ENCODE results near the gene RYR2. TPM values are rescaled to one million over a fixed set of nuclear protein-coding genes. Genes with fewer than 3 reads are reported as not detected.

RYR2 gene
- total RNA-seq, 1 donor from 2014 or later: 15.2 TPM

DNA sequence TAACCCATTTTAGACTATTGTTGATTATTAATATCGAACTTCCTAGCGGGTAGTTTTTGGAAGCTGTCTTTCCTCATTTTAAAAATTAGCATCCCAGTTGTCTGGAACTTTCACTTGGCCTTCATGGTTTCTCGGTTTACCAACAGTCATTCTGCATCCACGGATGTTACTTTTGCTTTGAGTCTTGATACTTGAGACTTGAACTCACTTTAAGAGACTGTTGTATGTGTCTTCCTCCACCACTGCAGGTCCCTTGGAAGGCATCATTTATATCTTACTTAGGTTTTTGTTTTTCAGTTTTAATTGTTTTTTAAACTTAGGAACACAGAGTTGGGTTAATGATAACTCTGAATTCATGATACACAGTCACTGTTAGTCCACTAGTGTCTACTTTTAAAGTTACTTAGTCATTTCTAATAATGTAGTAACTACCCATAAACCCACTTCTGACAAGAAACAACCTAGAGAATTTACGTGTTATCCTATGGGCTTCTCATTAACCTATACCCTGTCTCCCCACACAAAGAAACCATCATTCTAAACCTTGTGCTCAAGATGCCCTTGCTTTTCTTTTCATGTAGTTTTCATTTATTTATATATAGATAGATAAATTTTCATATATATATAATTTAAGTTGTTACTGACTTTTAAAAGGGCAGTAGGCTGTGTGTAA, 696.1 kb downstream of the RYR2 start:
- no peaks in the 10 kb centered on the region for H3K9me3 ChIP-seq
- H3K27ac ChIP-seq: no peak overlapping the region
- TF ChIP-seq, protein P1, sequence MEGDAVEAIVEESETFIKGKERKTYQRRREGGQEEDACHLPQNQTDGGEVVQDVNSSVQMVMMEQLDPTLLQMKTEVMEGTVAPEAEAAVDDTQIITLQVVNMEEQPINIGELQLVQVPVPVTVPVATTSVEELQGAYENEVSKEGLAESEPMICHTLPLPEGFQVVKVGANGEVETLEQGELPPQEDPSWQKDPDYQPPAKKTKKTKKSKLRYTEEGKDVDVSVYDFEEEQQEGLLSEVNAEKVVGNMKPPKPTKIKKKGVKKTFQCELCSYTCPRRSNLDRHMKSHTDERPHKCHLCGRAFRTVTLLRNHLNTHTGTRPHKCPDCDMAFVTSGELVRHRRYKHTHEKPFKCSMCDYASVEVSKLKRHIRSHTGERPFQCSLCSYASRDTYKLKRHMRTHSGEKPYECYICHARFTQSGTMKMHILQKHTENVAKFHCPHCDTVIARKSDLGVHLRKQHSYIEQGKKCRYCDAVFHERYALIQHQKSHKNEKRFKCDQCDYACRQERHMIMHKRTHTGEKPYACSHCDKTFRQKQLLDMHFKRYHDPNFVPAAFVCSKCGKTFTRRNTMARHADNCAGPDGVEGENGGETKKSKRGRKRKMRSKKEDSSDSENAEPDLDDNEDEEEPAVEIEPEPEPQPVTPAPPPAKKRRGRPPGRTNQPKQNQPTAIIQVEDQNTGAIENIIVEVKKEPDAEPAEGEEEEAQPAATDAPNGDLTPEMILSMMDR (IDR thresholded peaks at IDR 0.05): no peak
- intact Hi-C loops (cut with DNase I): no loop called here
- DNase-seq (ENCODE audit: low spot score in 2 of 2): no peak
- no peaks in the 10 kb centered on the region for H3K4me1 ChIP-seq
- H3K36me3 ChIP-seq: peaks cover 0 to 3% of the 10 kb centered on the region in 2 donors
- H3K4me3 ChIP-seq: no peak overlapping the region
- H3K27me3 ChIP-seq: no peaks in the 10 kb centered on the region

DNA sequence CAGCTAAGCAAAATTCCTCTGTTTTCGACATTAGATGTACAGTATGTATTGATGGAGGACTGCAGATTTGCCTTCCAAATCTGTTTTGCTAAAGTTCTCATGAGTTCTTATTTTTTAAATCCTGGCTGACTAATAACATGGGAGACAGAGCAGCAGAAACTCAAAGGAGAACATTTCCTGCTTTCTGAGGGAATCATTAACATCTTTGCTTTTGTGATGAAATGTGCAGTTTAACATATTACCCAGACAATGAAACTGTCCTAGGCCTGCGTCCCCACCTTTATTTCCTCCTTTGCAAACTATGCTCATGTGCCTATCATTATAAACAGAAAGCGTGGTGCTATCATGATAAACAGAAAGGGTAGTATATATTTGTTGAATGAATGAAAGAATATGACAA, 698.9 kb downstream of the RYR2 start:
- no peaks in the 10 kb centered on the region for H3K4me1 ChIP-seq
- intact Hi-C loops (cut with DNase I): no loop called here
- TF ChIP-seq, protein P1 (IDR thresholded peaks at IDR 0.05): no peak
- H3K27me3 ChIP-seq: no peaks in the 10 kb centered on the region
- no peak overlapping the region for H3K4me3 ChIP-seq
- no peak for DNase-seq (ENCODE audit: low spot score in 2 of 2)
- H3K27ac ChIP-seq: no peak overlapping the region
- no peaks in the 10 kb centered on the region for H3K36me3 ChIP-seq
- H3K9me3 ChIP-seq: no peaks in the 10 kb centered on the region

DNA sequence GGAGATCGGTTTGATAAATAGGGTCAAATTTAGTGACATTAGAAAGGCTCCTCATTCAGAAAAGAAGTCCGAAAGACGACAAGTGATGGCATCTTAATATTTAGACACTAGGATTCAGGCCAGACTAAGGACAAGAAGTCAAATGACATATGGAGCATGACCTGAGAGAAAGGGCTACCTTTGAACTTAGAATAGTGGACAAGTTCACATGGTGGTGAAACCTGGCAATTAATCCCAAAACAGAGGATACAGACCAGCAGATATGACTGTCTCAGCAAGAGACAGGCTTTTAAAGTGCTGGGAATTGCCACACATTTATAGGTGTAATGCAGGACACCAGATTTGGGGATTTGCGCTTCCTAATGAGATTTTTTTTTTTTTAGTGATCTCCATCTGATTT, 703.6 kb downstream of the RYR2 start:
- intact Hi-C loops (cut with DNase I): no loop called here
- Histone ChIP-seq H3K36me3 (no peaks in the 10 kb centered on the region), H3K4me3 (no peak overlapping the region), H3K27me3 (no peaks in the 10 kb centered on the region), H3K9me3 (no peaks in the 10 kb centered on the region), H3K4me1 (no peaks in the 10 kb centered on the region), H3K27ac (no peak overlapping the region)
- DNase-seq (ENCODE audit: low spot score in 2 of 2): no peak
- TF ChIP-seq, protein P1 (IDR thresholded peaks at IDR 0.05): no peak

DNA sequence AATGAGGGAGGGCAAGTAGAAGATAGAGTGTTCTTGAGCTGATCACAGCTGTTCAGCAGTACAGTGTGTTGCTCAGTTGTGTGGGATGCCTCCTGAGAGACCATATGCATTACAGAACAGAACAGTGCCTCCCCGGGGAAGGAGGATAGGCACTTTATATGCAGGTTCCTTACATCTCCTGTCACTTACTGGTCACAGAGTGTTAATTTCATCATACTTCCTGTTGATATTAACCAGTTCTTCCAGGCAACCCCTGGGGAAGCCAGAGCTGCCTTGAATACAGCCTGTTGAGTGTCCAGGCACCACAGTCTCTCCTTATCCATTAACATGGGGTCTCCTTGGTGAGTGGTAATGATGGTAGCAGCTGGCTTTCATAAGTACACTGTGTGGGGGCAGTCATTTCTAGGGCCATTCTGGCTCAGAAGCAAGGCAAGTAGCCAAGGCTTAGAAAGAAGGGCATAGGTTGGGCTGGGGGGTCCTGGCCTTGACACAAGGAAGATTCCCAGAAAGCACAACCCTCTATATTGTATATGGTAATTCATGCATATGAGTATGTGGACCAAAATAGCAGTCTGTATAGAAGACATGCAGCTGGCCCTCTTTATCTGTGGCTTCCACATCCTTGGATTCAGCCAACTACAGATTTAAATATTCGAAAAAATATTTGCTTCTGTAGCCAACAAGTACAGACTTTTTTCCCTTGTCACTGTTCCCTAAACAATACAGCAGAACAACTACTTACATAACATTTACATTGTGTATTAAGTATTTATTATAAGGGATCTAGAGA, 706.4 kb downstream of the RYR2 start:
- H3K9me3 ChIP-seq: no peaks in the 10 kb centered on the region
- no peaks in the 10 kb centered on the region for H3K27me3 ChIP-seq
- intact Hi-C loops (cut with DNase I): no loop called here
- no peak overlapping the region for H3K27ac ChIP-seq
- no peak overlapping the region for H3K4me3 ChIP-seq
- H3K4me1 ChIP-seq: no peaks in the 10 kb centered on the region
- no peak for DNase-seq (ENCODE audit: low spot score in 2 of 2)
- H3K36me3 ChIP-seq: no peaks in the 10 kb centered on the region
- TF ChIP-seq, protein P1 (IDR thresholded peaks at IDR 0.05): no peak

DNA sequence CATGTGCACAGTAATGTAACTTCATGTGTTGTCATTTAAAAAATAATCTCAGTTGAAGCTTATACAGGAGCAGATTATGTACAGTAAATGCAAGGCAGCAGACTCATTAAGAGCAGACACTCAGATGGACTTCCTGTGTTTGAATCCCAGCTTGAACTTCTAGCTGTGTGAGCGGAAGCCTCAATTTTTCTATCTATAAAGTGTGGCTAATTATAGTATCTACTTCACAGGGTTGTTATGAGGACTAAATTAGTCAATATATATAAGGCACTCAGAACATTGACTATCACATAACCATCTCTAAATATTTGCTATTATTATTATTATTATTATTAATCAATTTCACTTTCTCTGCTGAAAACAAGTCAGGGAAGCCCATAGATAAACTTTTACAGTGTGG, 707.1 kb downstream of the RYR2 start:
- no peak for DNase-seq (ENCODE audit: low spot score in 2 of 2)
- intact Hi-C loops (cut with DNase I): no loop called here
- no peaks in the 10 kb centered on the region for H3K36me3 ChIP-seq
- H3K4me1 ChIP-seq: no peaks in the 10 kb centered on the region
- no peaks in the 10 kb centered on the region for H3K27me3 ChIP-seq
- no peaks in the 10 kb centered on the region for H3K9me3 ChIP-seq
- no peak overlapping the region for H3K4me3 ChIP-seq
- TF ChIP-seq, protein P1 (IDR thresholded peaks at IDR 0.05): no peak
- no peak overlapping the region for H3K27ac ChIP-seq
